ENCODE measurements around the gene CLPX. TPM values are rescaled to one million over a fixed set of nuclear protein-coding genes. Genes with fewer than 3 reads are reported as not detected.

CLPX gene
- total and polyA plus RNA-seq, 9 of the 15 experiments (the other 6 are each of a cell fraction or from before 2014, with no cell fraction given): 11.2 to 83.3 (median 51.3) TPM

- BruUV-seq (replicated peaks): no TSS peak
- no peak within 1 kb of the TSS for H3K9ac ChIP-seq (ENCODE audit: insufficient read depth in 1 of 2, low read depth in 2 of 2, low read length in 2 of 2)
- WGBS (ENCODE audit: insufficient coverage, low coverage, missing lambda C conversion rate): 79% methylated on average over 2 of the region's 2 CpGs
- no peak within 1 kb of the TSS for H3K4me3 ChIP-seq
- CTCF ChIA-PET (ENCODE audit: low intra/inter-chr PET ratio): no interaction called here
- no peaks in the 10 kb centered on the region for H3K9me3 ChIP-seq (replicated peaks; ENCODE audit: control insufficient read depth, insufficient read depth, low read depth, low read length)
- H3K4me1 ChIP-seq (replicated peaks in 1 of 2; ENCODE audit: control insufficient read depth in 2 of 2, insufficient read depth in 2 of 2, low read length in 2 of 2): peaks cover 0 to 4% of the 10 kb centered on the region in 2 experiments; a peak in 1 of 5 replicates
- in situ Hi-C loops (cut with MboI): no loop called here
- no peaks in the 10 kb centered on the region; the same call in 1 of the 2 replicates for H4K20me1 ChIP-seq (replicated peaks; ENCODE audit: control insufficient read depth, insufficient read depth, low read length)
- no peaks in the 10 kb centered on the region for H3K9me1 ChIP-seq (ENCODE audit: control insufficient read depth, insufficient read depth, low read length)
- intact Hi-C loops (cut with micrococcal nuclease): no loop called here
- no peak within 1 kb of the TSS for H3K4me2 ChIP-seq (ENCODE audit: insufficient read depth, low read length)
- no peaks in the 10 kb centered on the region for H3K27me3 ChIP-seq (ENCODE audit: control insufficient read depth in 2 of 2, insufficient read depth in 2 of 2, low read length in 2 of 2)
- H3K79me2 ChIP-seq (ENCODE audit: control insufficient read depth, insufficient read depth, low read length): no peaks in the 10 kb centered on the region
- peaks cover 57% of the 10 kb centered on the region for H3K36me3 ChIP-seq (ENCODE audit: control insufficient read depth, insufficient read depth, low read length)
- DNase-seq (ENCODE audit: extremely low read depth in 1 of 4, low spot score in 3 of 4) (no peak), ATAC-seq (no peak), FAIRE-seq (no peak)
- POLR2A ChIA-PET: no interaction called here
- no peak within 1 kb of the TSS for H2AFZ ChIP-seq (ENCODE audit: low read depth, low read length)
- no peak within 1 kb of the TSS for H3K27ac ChIP-seq (ENCODE audit: extremely low read depth, low read depth, low read length)
- TF ChIP-seq SIX5 (IDR thresholded peaks at IDR 0.05; ENCODE audit: borderline replicate concordance in 1 of 2, insufficient read depth in 1 of 2, low read depth in 1 of 2, low read length in 2 of 2): no peak
- no peak for TF ChIP-seq LARP7 (IDR thresholded peaks at IDR 0.05)
- no peak for TF ChIP-seq SP2 (IDR thresholded peaks at IDR 0.05; ENCODE audit: extremely low read depth, low read depth, low read length, poor library complexity, severe bottlenecking)
- TF ChIP-seq ZNF263 (CRISPR knock-in tag; IDR thresholded peaks at IDR 0.05; ENCODE audit: borderline replicate concordance): no peak
- TF ChIP-seq ZNF174 (CRISPR knock-in tag; IDR thresholded peaks at IDR 0.05): no peak
- no peak for TF ChIP-seq ZHX1 (conservative IDR thresholded peaks at IDR 0.05; ENCODE audit: low read length)
- no peak for TF ChIP-seq PRDM10 (IDR thresholded peaks at IDR 0.05; ENCODE audit: partially characterized antibody)
- TF ChIP-seq ZEB2 (IDR thresholded peaks at IDR 0.05): no peak
- TF ChIP-seq ZNF121 (CRISPR knock-in tag; conservative IDR thresholded peaks at IDR 0.05): no peak
- no peak for TF ChIP-seq YBX1 (IDR thresholded peaks at IDR 0.05)
- TF ChIP-seq USF1 (CRISPR knock-in tag; IDR thresholded peaks at IDR 0.05): no peak
- no peak for TF ChIP-seq TCF15 (CRISPR knock-in tag; IDR thresholded peaks at IDR 0.05)
Measured at GRCh38 chr15:65115086-65115485, 70.1 kb downstream of the CLPX start, which contains the start of gene UBAP1L. TSS of gene UBAP1L (minus strand) at chr15:65115200. CDS start at chr15:65106215, 8,985 bp downstream.

Data from K562 (cell line).